Neuronal stem cell (in vitro differentiated cells): Measurements from ENCODE around the gene TIMM50.

ENCODE experiments used
- DNase-seq: peaks from one replicate; pipeline ENCODE4 v3.0.0-alpha.2; 2013; ENCODE audit warnings: low spot score
- H2AFZ ChIP-seq: one replicate; pipeline ENCODE4 v1.6.1; 2013; ENCODE audit warnings: mild to moderate bottlenecking, low read length, inconsistent platforms
- H2AK5ac ChIP-seq: 2 replicates; pipeline ENCODE4 v1.6.1; 2013; ENCODE audit warnings: low read depth, mild to moderate bottlenecking, inconsistent platforms, low read length, moderate library complexity, mixed read lengths
- H2BK120ac ChIP-seq: 2 replicates; pipeline ENCODE4 v1.6.1; 2013; ENCODE audit warnings: low read depth, mild to moderate bottlenecking, inconsistent platforms, low read length, moderate library complexity, mixed read lengths
- H2BK12ac ChIP-seq: one replicate; pipeline ENCODE4 v1.6.1; 2013; ENCODE audit warnings: low read length, inconsistent platforms
- H2BK15ac ChIP-seq: 2 replicates; pipeline ENCODE4 v1.6.1; 2013; ENCODE audit warnings: mild to moderate bottlenecking, low read length, inconsistent platforms, mixed read lengths
- H2BK5ac ChIP-seq: one replicate; pipeline ENCODE4 v1.6.1; 2013; ENCODE audit warnings: inconsistent platforms, mild to moderate bottlenecking, low read length, moderate library complexity
- H3K14ac ChIP-seq: one replicate; pipeline ENCODE4 v1.6.1; 2013; ENCODE audit warnings: low read length, inconsistent platforms
- H3K18ac ChIP-seq: 2 replicates; pipeline ENCODE4 v1.6.1; 2013; ENCODE audit warnings: low read length, inconsistent platforms
- H3K23ac ChIP-seq: 2 replicates; pipeline ENCODE4 v1.6.1; 2013; ENCODE audit warnings: low read depth, mild to moderate bottlenecking, mixed read lengths, low read length, inconsistent platforms; ENCODE audit not compliant: poor library complexity
- H3K27ac ChIP-seq: replicated peaks from 3 replicates; pipeline ENCODE4 v1.5.1; 2013; ENCODE audit warnings: low read length, inconsistent platforms
- H3K27me3 ChIP-seq, 3 experiments: 2 replicates each; pipeline ENCODE4 v1.6.1; 2013; ENCODE audit warnings: low read length in 3 of 3, mild to moderate bottlenecking in 2 of 3, inconsistent platforms in 1 of 3, low read depth in 1 of 3, mixed read lengths in 1 of 3, moderate library complexity in 1 of 3; ENCODE audit not compliant: control insufficient read depth in 3 of 3, insufficient read depth in 3 of 3
- H3K36me3 ChIP-seq, 2 donors: replicated peaks in 1 of 2; 2 replicates each; pipeline ENCODE4 v1.6.1; 2013; ENCODE audit warnings: low read length in 2 of 2; ENCODE audit not compliant: control insufficient read depth in 2 of 2, insufficient read depth in 2 of 2
- H3K4ac ChIP-seq: 2 replicates; pipeline ENCODE4 v1.6.1; 2013; ENCODE audit warnings: inconsistent platforms, mild to moderate bottlenecking, low read length, moderate library complexity
- H3K4me1 ChIP-seq, 2 donors: 1 replicate in 1 of 2; 2 replicates in 1 of 2; pipeline ENCODE4 v1.6.1; 2013; ENCODE audit warnings: low read length in 2 of 2, low read depth in 1 of 2; ENCODE audit not compliant: control insufficient read depth in 2 of 2, insufficient read depth in 1 of 2
- H3K4me2 ChIP-seq: one replicate; pipeline ENCODE4 v1.6.1; 2013; ENCODE audit warnings: mild to moderate bottlenecking, low read length, inconsistent platforms; ENCODE audit not compliant: insufficient read depth, poor library complexity, severe bottlenecking
- H3K4me3 ChIP-seq, 2 donors: 2 replicates each; pipeline ENCODE4 v1.5.1; 2013; ENCODE audit warnings: low read length in 2 of 2, mild to moderate bottlenecking in 2 of 2, inconsistent platforms in 1 of 2, moderate library complexity in 1 of 2
- H3K79me1 ChIP-seq: one replicate; pipeline ENCODE4 v1.6.1; 2013; ENCODE audit warnings: low read depth, mild to moderate bottlenecking, inconsistent platforms, low read length, moderate library complexity
- H3K9ac ChIP-seq: one replicate; pipeline ENCODE4 v1.6.1; 2013; ENCODE audit warnings: mild to moderate bottlenecking, low read depth, low read length, inconsistent platforms; ENCODE audit not compliant: poor library complexity
- H3K9me3 ChIP-seq, 2 donors: replicated peaks in 1 of 2; 2 replicates each; pipeline versions ENCODE3 to v1.6.1; 2013; ENCODE audit warnings: low read length in 2 of 2, mild to moderate bottlenecking in 2 of 2, inconsistent platforms in 1 of 2, low read depth in 1 of 2, mixed read lengths in 1 of 2, moderate library complexity in 1 of 2; ENCODE audit not compliant: control insufficient read depth in 2 of 2, insufficient read depth in 1 of 2
- H4K8ac ChIP-seq: one replicate; pipeline ENCODE4 v1.6.1; 2013; ENCODE audit warnings: low read depth, mild to moderate bottlenecking, inconsistent platforms, low read length, moderate library complexity
- H4K91ac ChIP-seq: one replicate; pipeline ENCODE4 v1.6.1; 2013; ENCODE audit warnings: low read length, low read depth, mild to moderate bottlenecking, inconsistent platforms; ENCODE audit not compliant: poor library complexity
- WGBS, 2 donors: extraction: QIAGEN DNeasy Blood & Tissue Kit; methylation state at CpG; one replicate each; pipeline ENCODE4 v1.1.7; 2013; ENCODE audit warnings: missing lambda C conversion rate in 2 of 2, mixed read lengths in 1 of 2; ENCODE audit not compliant: insufficient read length in 2 of 2, insufficient replicate concordance in 1 of 2; ENCODE audit errors: extremely low coverage in 2 of 2; 5-methylcytosine and 5-hydroxymethylcytosine counted together

TIMM50 gene

GRCh38 chr19:39479916-39480315 is 722 bp upstream of the TIMM50 start:
- H2AK5ac ChIP-seq = no peak overlapping the region
- H2BK15ac ChIP-seq = no peak overlapping the region
- H4K91ac ChIP-seq = no peak overlapping the region
- H3K23ac ChIP-seq = no peak overlapping the region
- no peak overlapping the region for H3K4ac ChIP-seq
- H3K9me3 ChIP-seq = no peaks in the 10 kb centered on the region
- no peak overlapping the region for H3K4me2 ChIP-seq
- no peaks in the 10 kb centered on the region for H3K27me3 ChIP-seq
- H3K36me3 ChIP-seq = peaks cover 23 to 43% of the 10 kb centered on the region in 2 donors
- H2BK12ac ChIP-seq = no peak overlapping the region
- H3K14ac ChIP-seq = no peak overlapping the region
- no peak overlapping the region for H3K9ac ChIP-seq
- peaks cover 10 to 12% of the 10 kb centered on the region in 2 donors for H3K4me1 ChIP-seq
- DNase-seq = no peak
- no peak overlapping the region for H3K27ac ChIP-seq
- peak overlapping the region in 1 of 2 donors; percentile 100 for H3K4me3 ChIP-seq
- WGBS, 2 donors = no CpG with 5 or more reads among the region's 10 CpGs
- H2BK5ac ChIP-seq = no peak overlapping the region
- no peak overlapping the region for H3K18ac ChIP-seq
- no peak overlapping the region for H2BK120ac ChIP-seq
- peak overlapping the region; percentile 96 for H2AFZ ChIP-seq
- H4K8ac ChIP-seq = no peak overlapping the region
- peaks cover 10% of the 10 kb centered on the region for H3K79me1 ChIP-seq

- Histone ChIP-seq H2BK5ac (peak overlapping the region; percentile 87), H2AFZ (peak overlapping the region; percentile 96), H3K36me3 (peaks cover 19 to 43% of the 10 kb centered on the region in 2 donors), H3K23ac (peak overlapping the region; percentile 58), H2AK5ac (peak overlapping the region; percentile 90), H3K4me1 (peaks cover 10 to 12% of the 10 kb centered on the region in 2 donors), H4K91ac (peak overlapping the region; percentile 43), H3K79me1 (peaks cover 13% of the 10 kb centered on the region), H2BK12ac (no peak overlapping the region), H3K9ac (peak overlapping the region; percentile 96), H3K9me3 (no peaks in the 10 kb centered on the region), H3K14ac (peak overlapping the region; percentile 94), H2BK120ac (no peak overlapping the region), H3K18ac (peak overlapping the region; percentile 95), H2BK15ac (peak overlapping the region; percentile 75), H4K8ac (no peak overlapping the region), H3K27me3 (no peaks in the 10 kb centered on the region), H3K27ac (no peak overlapping the region), H3K4ac (peak overlapping the region; percentile 90), H3K4me3 (peak overlapping the region; percentile 97 to 100), H3K4me2 (peak overlapping the region; percentile 75)
- no peak for DNase-seq
- WGBS, 2 donors = no CpG with 5 or more reads among the region's 12 CpGs
Observed at GRCh38 chr19:39481229-39481545, 549 bp downstream of the TIMM50 start.

- no peak for DNase-seq
- H3K9ac ChIP-seq = no peak overlapping the region
Observed at GRCh38 chr19:39481676-39482075, 1.0 kb downstream of the TIMM50 start.

GRCh38 chr19:39483141-39483540 is 2.5 kb downstream of the TIMM50 start:
- Histone ChIP-seq H2BK15ac (no peak overlapping the region), H3K23ac (no peak overlapping the region), H2BK12ac (no peak overlapping the region), H3K4ac (no peak overlapping the region), H2BK120ac (no peak overlapping the region), H2AK5ac (no peak overlapping the region), H3K18ac (no peak overlapping the region), H3K27ac (no peak overlapping the region), H3K4me2 (no peak overlapping the region), H2BK5ac (no peak overlapping the region), H3K79me1 (peaks cover 17% of the 10 kb centered on the region), H3K4me1 (peaks cover 10 to 12% of the 10 kb centered on the region in 2 donors), H4K8ac (no peak overlapping the region), H3K9ac (no peak overlapping the region), H3K4me3 (no peak overlapping the region), H2AFZ (no peak overlapping the region), H3K27me3 (no peaks in the 10 kb centered on the region), H3K9me3 (no peaks in the 10 kb centered on the region), H3K14ac (no peak overlapping the region), H3K36me3 (peaks cover 23 to 51% of the 10 kb centered on the region in 2 donors), H4K91ac (no peak overlapping the region)
- no peak for DNase-seq
- WGBS, 2 donors = no CpG with 5 or more reads among the region's 6 CpGs

More at GRCh38 chr19:39481676-39482075, 1.0 kb downstream of the TIMM50 start:
- Histone ChIP-seq H3K9me3 (no peaks in the 10 kb centered on the region), H3K23ac (peak overlapping the region; percentile 65), H3K4me3 (peak overlapping the region; percentile 97 to 100), H2BK15ac (no peak overlapping the region), H4K91ac (no peak overlapping the region), H3K27me3 (no peaks in the 10 kb centered on the region), H2AK5ac (no peak overlapping the region), H2AFZ (no peak overlapping the region), H2BK120ac (no peak overlapping the region), H3K27ac (no peak overlapping the region), H3K36me3 (peaks cover 18 to 43% of the 10 kb centered on the region in 2 donors), H2BK5ac (no peak overlapping the region), H3K4me1 (peaks cover 10 to 12% of the 10 kb centered on the region in 2 donors), H2BK12ac (no peak overlapping the region), H3K18ac (no peak overlapping the region), H4K8ac (no peak overlapping the region), H3K14ac (no peak overlapping the region), H3K4ac (no peak overlapping the region), H3K79me1 (peaks cover 13% of the 10 kb centered on the region), H3K4me2 (peak overlapping the region; percentile 75)
- no CpG with 5 or more reads among the region's 11 CpGs for WGBS, 2 donors
